CD4-positive, alpha-beta memory T cell (primary cell): ENCODE data around the gene GNAO1. TPM values are rescaled to one million over a fixed set of nuclear protein-coding genes. Genes with fewer than 3 reads are reported as not detected.

ENCODE experiments used
- CTCF ChIA-PET: fragments of 350-600 bp; sonication (Branson Sonifier 250); formaldehyde crosslinking; loops from one replicate; lab custom pipeline; 2021; ENCODE audit warnings: inconsistent platforms; ENCODE audit not compliant: partially characterized antibody; lab: Charles Lee
- POLR2A ChIA-PET: fragments of 350-600 bp; sonication (Branson Sonifier 250); formaldehyde crosslinking; loops from one replicate; lab custom pipeline; 2021; ENCODE audit not compliant: partially characterized antibody; lab: Charles Lee
- DNase-seq, 5 donors: peaks; one replicate each; pipeline versions ENCODE4 v3.0.0 to v3.0.0-alpha.2; 2020 to 2022; ENCODE audit warnings: mixed read lengths in 1 of 5
- H3K27ac ChIP-seq: one replicate; pipeline ENCODE4 v1.7.0; 2013; ENCODE audit warnings: low read depth, low read length
- H3K27me3 ChIP-seq: 2 replicates; pipeline ENCODE4 v1.7.0; 2013; ENCODE audit warnings: mild to moderate bottlenecking, low read length, moderate library complexity; ENCODE audit not compliant: insufficient read depth
- H3K36me3 ChIP-seq: 2 replicates; pipeline ENCODE4 v1.7.0; 2013; ENCODE audit warnings: mild to moderate bottlenecking, low read length, moderate library complexity; ENCODE audit not compliant: insufficient read depth
- H3K4me1 ChIP-seq: 2 replicates; pipeline ENCODE4 v1.7.0; 2013; ENCODE audit warnings: mild to moderate bottlenecking, low read length, moderate library complexity; ENCODE audit not compliant: insufficient read depth
- H3K4me3 ChIP-seq, 2 donors: one replicate each; pipeline ENCODE4 v1.7.0; 2013; ENCODE audit warnings: low read length in 2 of 2, mild to moderate bottlenecking in 1 of 2
- H3K9me3 ChIP-seq, 2 donors: one replicate each; pipeline ENCODE4 v1.7.0; 2013; ENCODE audit warnings: low read length in 2 of 2, control low read depth in 1 of 2; ENCODE audit not compliant: control insufficient read depth in 1 of 2
- H3K27ac Mint-ChIP-seq, 7 donors: one replicate each; pipeline ENCODE4 v1.8.0; 2020 to 2021; ENCODE audit warnings: mixed read lengths in 7 of 7, mild to moderate bottlenecking in 6 of 7, inconsistent platforms in 3 of 7, moderate library complexity in 3 of 7
- H3K27me3 Mint-ChIP-seq, 2 donors: one replicate each; pipeline ENCODE4 v1.8.0; 2020 to 2021; ENCODE audit warnings: mixed read lengths in 2 of 2
- H3K36me3 Mint-ChIP-seq, 2 donors: one replicate each; pipeline ENCODE4 v1.8.0; 2020 to 2021; ENCODE audit warnings: mixed read lengths in 2 of 2, inconsistent platforms in 1 of 2, mild to moderate bottlenecking in 1 of 2
- H3K4me1 Mint-ChIP-seq, 4 donors: one replicate each; pipeline ENCODE4 v1.8.0; 2020 to 2021; ENCODE audit warnings: mixed read lengths in 4 of 4, mild to moderate bottlenecking in 1 of 4
- H3K4me3 Mint-ChIP-seq, 8 donors: one replicate each; pipeline ENCODE4 v1.8.0; 2020 to 2021; ENCODE audit warnings: mixed read lengths in 8 of 8, mild to moderate bottlenecking in 7 of 8, moderate library complexity in 6 of 8, inconsistent platforms in 3 of 8
- H3K9me3 Mint-ChIP-seq, 8 donors: one replicate each; pipeline ENCODE4 v1.8.0; 2020 to 2021; ENCODE audit warnings: mixed read lengths in 8 of 8, mild to moderate bottlenecking in 5 of 8, inconsistent platforms in 3 of 8, moderate library complexity in 1 of 8
- intact Hi-C: fragments of 100-400 bp; cut with micrococcal nuclease; formaldehyde crosslinking; loops from one replicate; pipeline ENCODE4 v1.15.1; 2023
- polyA plus RNA-seq, 2 donors: library from polyadenylated mRNA; unstranded; fragments of 300-500 nt; fragmentation: Illumina TruSeq; gene quantifications; one replicate each; pipeline ENCODE4 v1.2.3, GENCODE V29; 2021
- total RNA-seq, 2 experiments: library from RNA; stranded (reverse); gene quantifications; one replicate each; pipeline ENCODE4 v1.2.3, GENCODE V29; 2021

Gene GNAO1
- total and polyA plus RNA-seq, 4 experiments from 2014 or later: 1.5 to 10.8 (median 10.5) TPM; not detected in 1

GRCh38 chr16:56202036-56202435, 10.7 kb downstream of the GNAO1 start:
- POLR2A ChIA-PET: interaction anchor here (0.8 to 7.9 kb wide), 5 partner anchors 9 to 161 kb away, joined by 3 to 71 read pairs (median 4); partner anchors contain the start of gene GNAO1
- H3K27me3 Mint-ChIP-seq: no peaks in the 10 kb centered on the region

GRCh38 chr16:56203052-56203451, 11.8 kb downstream of the GNAO1 start:
- Mint-ChIP-seq H3K27me3 (no peaks in the 10 kb centered on the region), H3K4me3 (no peak overlapping the region), H3K4me1 (peaks cover 0 to 24% (median 9%) of the 10 kb centered on the region in 4 donors), H3K9me3 (no peaks in the 10 kb centered on the region), H3K36me3 (no peaks in the 10 kb centered on the region), H3K27ac (no peak overlapping the region)
- intact Hi-C loops: loop anchor here (1.0 to 5.0 kb wide), 8 partner anchors 59 to 736 kb away; no protein-coding TSS in a partner anchor
- no peaks in the 10 kb centered on the region for H3K27me3 ChIP-seq
- H3K36me3 ChIP-seq: no peaks in the 10 kb centered on the region
- H3K9me3 ChIP-seq: no peaks in the 10 kb centered on the region
- peaks cover 57% of the 10 kb centered on the region for H3K4me1 ChIP-seq
- ChIA-PET CTCF (interaction anchor here (0.8 to 7.4 kb wide), 37 partner anchors 10 to 490 kb away, joined by 3 to 98 read pairs (median 6); partner anchors contain the start of gene GNAO1), POLR2A (interaction anchor here (0.7 to 7.9 kb wide), 12 partner anchors 11 to 259 kb away, joined by 3 to 71 read pairs (median 4); partner anchors contain the start of gene GNAO1)
- H3K4me3 ChIP-seq: no peak overlapping the region
- no peak overlapping the region for H3K27ac ChIP-seq
- DNase-seq: peak; percentile 55 to 70 (median 66)

More at GRCh38 chr16:56202036-56202435, 10.7 kb downstream of the GNAO1 start:
- CTCF ChIA-PET: interaction anchor here (0.9 to 7.4 kb wide), 25 partner anchors 10 to 257 kb away, joined by 3 to 98 read pairs (median 7); partner anchors contain the start of gene GNAO1
- peak; percentile 59 to 71 (median 67) for DNase-seq
- H3K36me3 Mint-ChIP-seq: no peaks in the 10 kb centered on the region
- H3K9me3 Mint-ChIP-seq: no peaks in the 10 kb centered on the region
- Histone ChIP-seq H3K27ac (peak overlapping the region; percentile 1), H3K36me3 (no peaks in the 10 kb centered on the region), H3K4me3 (no peak overlapping the region), H3K27me3 (no peaks in the 10 kb centered on the region), H3K4me1 (peaks cover 67% of the 10 kb centered on the region), H3K9me3 (no peaks in the 10 kb centered on the region)
- intact Hi-C loops: loop anchor here (1.0 to 5.0 kb wide), 5 partner anchors 8 to 735 kb away; no protein-coding TSS in a partner anchor
- H3K4me3 Mint-ChIP-seq: no peak overlapping the region
- no peak overlapping the region for H3K27ac Mint-ChIP-seq
- peaks cover 0 to 24% (median 11%) of the 10 kb centered on the region in 4 donors for H3K4me1 Mint-ChIP-seq

GRCh38 chr16:56204816-56205215, 13.5 kb downstream of the GNAO1 start:
- no peaks in the 10 kb centered on the region for H3K9me3 ChIP-seq
- ChIA-PET POLR2A (interaction anchor here (7.9 kb wide), 1 partner anchor 12 kb away, joined by 71 read pairs; the partner anchor contains the start of gene GNAO1), CTCF (interaction anchor here (0.9 to 7.4 kb wide), 9 partner anchors 9 to 260 kb away, joined by 3 to 98 read pairs (median 10); no protein-coding TSS in a partner anchor)
- intact Hi-C loops: loop anchor here (5.0 kb wide), 3 partner anchors 57 to 738 kb away; no protein-coding TSS in a partner anchor
- no peak overlapping the region for H3K4me3 ChIP-seq
- no peaks in the 10 kb centered on the region for H3K36me3 Mint-ChIP-seq
- H3K9me3 Mint-ChIP-seq: no peaks in the 10 kb centered on the region
- H3K27ac ChIP-seq: no peak overlapping the region
- H3K27me3 Mint-ChIP-seq: no peaks in the 10 kb centered on the region
- no peak overlapping the region for H3K27ac Mint-ChIP-seq
- DNase-seq: no peak
- H3K27me3 ChIP-seq: no peaks in the 10 kb centered on the region
- peaks cover 39% of the 10 kb centered on the region for H3K4me1 ChIP-seq
- peaks cover 0 to 7% (median 1%) of the 10 kb centered on the region in 4 donors for H3K4me1 Mint-ChIP-seq
- H3K36me3 ChIP-seq: no peaks in the 10 kb centered on the region
- H3K4me3 Mint-ChIP-seq: no peak overlapping the region

- intact Hi-C loops: no loop called here
- Mint-ChIP-seq H3K27ac (no peak overlapping the region), H3K9me3 (no peaks in the 10 kb centered on the region), H3K4me1 (peaks cover 0 to 4% (median 2%) of the 10 kb centered on the region in 4 donors), H3K4me3 (no peak overlapping the region), H3K27me3 (no peaks in the 10 kb centered on the region), H3K36me3 (no peaks in the 10 kb centered on the region)
- POLR2A ChIA-PET: interaction anchor here (1.1 kb wide), 1 partner anchor 13 kb away, joined by 3 read pairs; no protein-coding TSS in a partner anchor
- Histone ChIP-seq H3K27ac (no peak overlapping the region), H3K27me3 (no peaks in the 10 kb centered on the region), H3K4me3 (no peak overlapping the region), H3K4me1 (peaks cover 18% of the 10 kb centered on the region), H3K36me3 (no peaks in the 10 kb centered on the region), H3K9me3 (no peaks in the 10 kb centered on the region)
- CTCF ChIA-PET: interaction anchor here (2.9 to 7.4 kb wide), 2 partner anchors 57 to 75 kb away, joined by 10 to 50 read pairs; no protein-coding TSS in a partner anchor
- DNase-seq: no peak
Measured at GRCh38 chr16:56206951-56207350, 15.7 kb downstream of the GNAO1 start.

- Histone ChIP-seq H3K9me3 (no peaks in the 10 kb centered on the region), H3K4me1 (peaks cover 13% of the 10 kb centered on the region), H3K36me3 (no peaks in the 10 kb centered on the region), H3K4me3 (no peak overlapping the region), H3K27ac (no peak overlapping the region), H3K27me3 (no peaks in the 10 kb centered on the region)
- POLR2A ChIA-PET: interaction anchor here (0.8 to 1.1 kb wide), 2 partner anchors 9 to 14 kb away, joined by 3 read pairs; no protein-coding TSS in a partner anchor
- Mint-ChIP-seq H3K4me3 (no peak overlapping the region), H3K36me3 (no peaks in the 10 kb centered on the region), H3K27ac (no peak overlapping the region), H3K27me3 (peaks cover 0 to 3% of the 10 kb centered on the region in 2 donors), H3K9me3 (no peaks in the 10 kb centered on the region), H3K4me1 (peaks cover 2 to 4% (median 3%) of the 10 kb centered on the region in 4 donors)
- CTCF ChIA-PET: interaction anchor here (2.9 kb wide), 1 partner anchor 74 kb away, joined by 10 read pairs; no protein-coding TSS in a partner anchor
- intact Hi-C loops: no loop called here
- DNase-seq: no peak
Measured at GRCh38 chr16:56207421-56207820, 16.1 kb downstream of the GNAO1 start.

- ChIA-PET CTCF (no interaction called here), POLR2A (no interaction called here)
- no peak overlapping the region for H3K27ac Mint-ChIP-seq
- H3K9me3 ChIP-seq: no peaks in the 10 kb centered on the region
- H3K4me3 ChIP-seq: no peak overlapping the region
- H3K27me3 Mint-ChIP-seq: peaks cover 2 to 7% of the 10 kb centered on the region in 2 donors
- peaks cover 0 to 8% of the 10 kb centered on the region in 2 donors for H3K36me3 Mint-ChIP-seq
- no peaks in the 10 kb centered on the region for H3K4me1 ChIP-seq
- H3K27me3 ChIP-seq: no peaks in the 10 kb centered on the region
- intact Hi-C loops: no loop called here
- H3K4me1 Mint-ChIP-seq: peaks cover 1 to 9% (median 3%) of the 10 kb centered on the region in 4 donors
- no peak overlapping the region for H3K4me3 Mint-ChIP-seq
- no peak for DNase-seq
- H3K27ac ChIP-seq: no peak overlapping the region
- H3K9me3 Mint-ChIP-seq: no peaks in the 10 kb centered on the region
- no peaks in the 10 kb centered on the region for H3K36me3 ChIP-seq
Measured at GRCh38 chr16:56211435-56211981, 20.2 kb downstream of the GNAO1 start.

- peaks cover 1 to 9% (median 3%) of the 10 kb centered on the region in 4 donors for H3K4me1 Mint-ChIP-seq
- H3K4me3 ChIP-seq: no peak overlapping the region
- no peak overlapping the region for H3K4me3 Mint-ChIP-seq
- POLR2A ChIA-PET: no interaction called here
- peaks cover 2 to 7% of the 10 kb centered on the region in 2 donors for H3K27me3 Mint-ChIP-seq
- no peaks in the 10 kb centered on the region for H3K9me3 ChIP-seq
- DNase-seq: no peak
- intact Hi-C loops: no loop called here
- no peaks in the 10 kb centered on the region for H3K27me3 ChIP-seq
- H3K36me3 ChIP-seq: no peaks in the 10 kb centered on the region
- no peaks in the 10 kb centered on the region for H3K9me3 Mint-ChIP-seq
- no peaks in the 10 kb centered on the region for H3K4me1 ChIP-seq
- H3K36me3 Mint-ChIP-seq: peaks cover 0 to 8% of the 10 kb centered on the region in 2 donors
- H3K27ac Mint-ChIP-seq: no peak overlapping the region
- CTCF ChIA-PET: interaction anchor here (0.9 to 1.8 kb wide), 2 partner anchors 9 to 10 kb away, joined by 3 to 6 read pairs; no protein-coding TSS in a partner anchor
- H3K27ac ChIP-seq: no peak overlapping the region
Measured at GRCh38 chr16:56212144-56212543, 20.9 kb downstream of the GNAO1 start.
